Endothelial cell of umbilical vein (primary cell): ENCODE measurements around the gene COL7A1. TPM values are rescaled to one million over a fixed set of nuclear protein-coding genes. Genes with fewer than 3 reads are reported as not detected.

Experiments
- BruUV-seq: library from RNA; stranded (reverse); fragments of 400-500 nt; replicated peaks from 2 replicates; lab custom pipeline; 2021; lab: Mats Ljungman, UMichigan
- CTCF ChIA-PET: fragments of 300-600, 350-600 bp; sonication (Branson Sonifier 250); formaldehyde crosslinking; loops from one replicate; lab custom pipeline; 2021; ENCODE audit warnings: antibody characterized with exemption, inconsistent platforms; lab: Charles Lee
- POLR2A ChIA-PET: fragments of 300-600, 350-600 bp; sonication (Branson Sonifier 250); formaldehyde crosslinking; loops from one replicate; lab custom pipeline; 2021; ENCODE audit warnings: antibody characterized with exemption, inconsistent platforms; lab: Charles Lee
- DNase-seq: peaks from one replicate; pipeline ENCODE4 v3.0.0-alpha.2; 2011; ENCODE audit warnings: low read depth, low spot score
- FAIRE-seq: peaks from 2 replicates; lab custom pipeline; 2011; peaks lifted over from hg19 to GRCh38; lab: Jason Lieb, UNC
- H2AFZ ChIP-seq: 2 replicates; pipeline ENCODE4 v1.6.0; 2012; ENCODE audit warnings: low read depth, low read length, control low read depth, inconsistent platforms
- H3K27ac ChIP-seq: 2 replicates; pipeline ENCODE4 v1.5.1; 2011; ENCODE audit warnings: low read depth, mild to moderate bottlenecking, control low read depth, low read length, moderate library complexity; ENCODE audit not compliant: insufficient read depth
- H3K27me3 ChIP-seq, 2 experiments: 2 replicates each; pipeline versions ENCODE4 v1.6.0 to v1.6.1; 2011; ENCODE audit warnings: low read length in 2 of 2, mixed read lengths in 1 of 2; ENCODE audit not compliant: control insufficient read depth in 2 of 2, insufficient read depth in 2 of 2
- H3K36me3 ChIP-seq, 2 experiments: 2 replicates in 1 of 2; 3 replicates in 1 of 2; pipeline ENCODE4 v1.5.1; 2011; ENCODE audit warnings: low read length in 2 of 2, mild to moderate bottlenecking in 1 of 2, moderate library complexity in 1 of 2; ENCODE audit not compliant: control insufficient read depth in 2 of 2, insufficient read depth in 2 of 2; ENCODE audit errors: extremely low read depth in 1 of 2
- H3K4me1 ChIP-seq: 3 replicates; pipeline ENCODE4 v1.5.1; 2011; ENCODE audit warnings: mild to moderate bottlenecking, low read length; ENCODE audit not compliant: control insufficient read depth, insufficient read depth; ENCODE audit errors: extremely low read depth
- H3K4me2 ChIP-seq: 2 replicates; pipeline ENCODE4 v1.6.1; 2011; ENCODE audit warnings: low read length, control low read depth, mixed read lengths; ENCODE audit not compliant: insufficient read depth
- H3K4me3 ChIP-seq, 3 experiments: fragments of 200-600 bp in 1 of 3; sonication (generic), shearing (Covaris generic) in 1 of 3; replicated peaks in 1 of 3; 2 replicates each; pipeline ENCODE4 v1.5.1; 2011 to 2016; ENCODE audit warnings: control low read depth in 3 of 3, low read length in 3 of 3, mild to moderate bottlenecking in 2 of 3, inconsistent platforms in 1 of 3, low read depth in 1 of 3, moderate library complexity in 1 of 3; ENCODE audit not compliant: insufficient read depth in 1 of 3
- H3K79me2 ChIP-seq: 2 replicates; pipeline ENCODE4 v1.6.0; 2012; ENCODE audit warnings: low read length, inconsistent platforms; ENCODE audit not compliant: control insufficient read depth, insufficient read depth
- H3K9ac ChIP-seq: replicated peaks from 2 replicates; pipeline ENCODE3; 2011; ENCODE audit warnings: low read length, control low read depth; ENCODE audit not compliant: insufficient read depth; ENCODE audit errors: extremely low read depth
- H3K9me1 ChIP-seq: replicated peaks from 3 replicates; pipeline ENCODE4 v1.6.0; 2011; ENCODE audit warnings: mild to moderate bottlenecking, low read length; ENCODE audit not compliant: control insufficient read depth, insufficient read depth; ENCODE audit errors: extremely low read depth
- H3K9me3 ChIP-seq: replicated peaks from 2 replicates; pipeline ENCODE4 v1.5.1; 2012; ENCODE audit warnings: low read length, inconsistent platforms; ENCODE audit not compliant: control insufficient read depth, insufficient read depth
- H4K20me1 ChIP-seq: replicated peaks from 2 replicates; pipeline ENCODE3; 2011; ENCODE audit warnings: mild to moderate bottlenecking, low read length; ENCODE audit not compliant: control insufficient read depth, insufficient read depth; ENCODE audit errors: extremely low read depth
- EZH2 ChIP-seq: IDR thresholded peaks from 2 replicates; pipeline ENCODE4 v1.6.1; 2012; ENCODE audit warnings: borderline replicate concordance, low read depth, mild to moderate bottlenecking, moderate library complexity, low read length, inconsistent platforms; ENCODE audit not compliant: severe bottlenecking
- FOS ChIP-seq: IDR thresholded peaks from 2 replicates; pipeline ENCODE4 v1.6.1; 2011; ENCODE audit warnings: mild to moderate bottlenecking, low read length, moderate library complexity, borderline replicate concordance; ENCODE audit not compliant: insufficient read depth
- GATA2 ChIP-seq: IDR thresholded peaks from 2 replicates; pipeline ENCODE4 v1.7.0; 2011; ENCODE audit warnings: low read depth, mild to moderate bottlenecking, moderate library complexity, mixed read lengths, low read length; ENCODE audit not compliant: insufficient read length, insufficient read depth
- JUN ChIP-seq: IDR thresholded peaks from 2 replicates; pipeline ENCODE4 v1.6.1; 2011; ENCODE audit warnings: borderline replicate concordance, low read depth; ENCODE audit not compliant: insufficient read length, insufficient read depth
- MYC ChIP-seq: IDR thresholded peaks from one replicate; pipeline ENCODE4 v1.6.1; 2011; ENCODE audit warnings: mild to moderate bottlenecking, low read depth, low read length
- POLR2A ChIP-seq: IDR thresholded peaks from 2 replicates; pipeline ENCODE4 v1.6.1; 2012; ENCODE audit warnings: low read depth, mild to moderate bottlenecking, control low read depth, low read length
- POLR2AphosphoS5 ChIP-seq: IDR thresholded peaks from 2 replicates; pipeline ENCODE4 v1.6.1; 2012; ENCODE audit warnings: low read depth, mild to moderate bottlenecking, control low read depth, low read length, moderate library complexity; ENCODE audit not compliant: insufficient read depth
- dilution Hi-C: fragments of 300-500 bp; cut with MboI; formaldehyde crosslinking; loops from one replicate; pipeline ENCODE4 v1.15.0; 2019; ENCODE audit warnings: low sequenced_read_pairs; ENCODE audit not compliant: extremely low pct_ligation_motif_present
- intact Hi-C: fragments of 100-400 bp; cut with micrococcal nuclease; formaldehyde crosslinking; loops from one replicate; pipeline ENCODE4 v1.10.0; 2022
- polyA plus RNA-seq, 4 experiments: library from polyadenylated mRNA; depleted of rRNA in 3 of 4; stranded (reverse) in 3 of 4; unstranded in 1 of 4; fragments of >200 nt; gene quantifications; 2 replicates each; pipeline versions ENCODE4 v1.2.1 to v1.2.3, GENCODE V29; 2011 to 2012; ENCODE audit warnings: missing spikeins in 1 of 4
- total RNA-seq: library from RNA; stranded (reverse); gene quantifications from 2 replicates; pipeline ENCODE4 v1.2.3, GENCODE V29; 2021
- TF ChIP-seq, protein P1 (sequence below), 2 donors: IDR thresholded peaks; 1 replicate in 1 of 2; 2 replicates in 1 of 2; pipeline ENCODE4 v1.5.1; 2011; ENCODE audit warnings: low read length in 2 of 2, mild to moderate bottlenecking in 2 of 2, moderate library complexity in 2 of 2, control low read depth in 1 of 2, inconsistent platforms in 1 of 2, low read depth in 1 of 2; ENCODE audit not compliant: insufficient read depth in 1 of 2; ENCODE audit errors: extremely low read depth in 1 of 2
- TF ChIP-seq, protein P2 (sequence below): IDR thresholded peaks from 2 replicates; pipeline ENCODE4 v1.6.1; 2011; ENCODE audit not compliant: insufficient read depth, insufficient read length

The COL7A1 gene
- total and polyA plus RNA-seq, 2 donors (not counting 3 experiments of a cell fraction or from before 2014, with no cell fraction given): 0.55 to 1.9 TPM

DNA sequence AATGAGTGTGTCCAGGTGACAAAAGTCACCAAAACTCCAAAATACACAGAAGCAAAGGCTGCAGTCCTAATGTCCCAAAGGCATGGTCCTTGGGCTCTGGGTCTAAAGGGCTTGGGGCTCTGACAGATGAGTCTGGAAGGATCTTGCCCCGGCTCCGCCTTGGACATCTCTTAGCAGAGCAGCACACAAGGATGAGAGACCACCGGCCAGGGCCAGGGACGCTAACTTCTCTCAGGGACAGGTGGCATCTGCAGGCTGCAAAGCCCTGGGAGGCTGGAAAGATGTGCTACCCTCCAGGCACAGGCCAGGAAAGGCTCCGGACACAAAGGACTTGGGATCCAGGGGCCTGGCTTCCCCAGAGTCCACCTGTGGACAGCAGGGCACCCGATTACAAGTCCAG is 77.1 kb downstream of the COL7A1 start:
- H4K20me1 ChIP-seq: no peaks in the 10 kb centered on the region

DNA sequence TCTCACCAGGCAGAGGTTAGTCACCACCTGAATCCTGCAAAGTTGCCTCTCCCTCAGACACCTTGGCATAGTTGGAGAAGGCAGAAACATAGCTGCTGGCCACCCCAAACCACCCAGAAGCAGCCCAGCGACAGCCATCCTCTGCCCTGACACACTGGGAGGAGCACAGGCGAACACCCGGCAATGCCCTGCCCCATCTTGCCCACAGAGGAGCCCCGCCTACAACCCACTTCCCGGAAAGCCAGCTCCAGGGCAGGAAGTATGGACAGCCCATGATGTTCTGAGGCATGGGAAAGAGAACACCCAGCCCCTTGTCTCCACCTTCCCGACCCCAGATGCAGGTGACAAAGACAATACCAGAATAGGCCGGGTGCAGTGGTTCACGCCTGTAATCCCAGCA is 78.6 kb downstream of the COL7A1 start:
- intact Hi-C loops (no loop called here), dilution Hi-C loops (no loop called here)
- no TSS peak for BruUV-seq
- no peak overlapping the region for H3K9ac ChIP-seq
- no peaks in the 10 kb centered on the region for H3K9me3 ChIP-seq
- DNase-seq (no peak), FAIRE-seq (no peak)
- no peaks in the 10 kb centered on the region for H3K4me1 ChIP-seq
- ChIA-PET POLR2A (no interaction called here), CTCF (interaction anchor here (1.0 kb wide), 1 partner anchor 116 kb away, joined by 3 read pairs; no protein-coding TSS in a partner anchor)
- no peaks in the 10 kb centered on the region for H3K9me1 ChIP-seq
- TF ChIP-seq EZH2: no peak
- TF ChIP-seq, protein P1, sequence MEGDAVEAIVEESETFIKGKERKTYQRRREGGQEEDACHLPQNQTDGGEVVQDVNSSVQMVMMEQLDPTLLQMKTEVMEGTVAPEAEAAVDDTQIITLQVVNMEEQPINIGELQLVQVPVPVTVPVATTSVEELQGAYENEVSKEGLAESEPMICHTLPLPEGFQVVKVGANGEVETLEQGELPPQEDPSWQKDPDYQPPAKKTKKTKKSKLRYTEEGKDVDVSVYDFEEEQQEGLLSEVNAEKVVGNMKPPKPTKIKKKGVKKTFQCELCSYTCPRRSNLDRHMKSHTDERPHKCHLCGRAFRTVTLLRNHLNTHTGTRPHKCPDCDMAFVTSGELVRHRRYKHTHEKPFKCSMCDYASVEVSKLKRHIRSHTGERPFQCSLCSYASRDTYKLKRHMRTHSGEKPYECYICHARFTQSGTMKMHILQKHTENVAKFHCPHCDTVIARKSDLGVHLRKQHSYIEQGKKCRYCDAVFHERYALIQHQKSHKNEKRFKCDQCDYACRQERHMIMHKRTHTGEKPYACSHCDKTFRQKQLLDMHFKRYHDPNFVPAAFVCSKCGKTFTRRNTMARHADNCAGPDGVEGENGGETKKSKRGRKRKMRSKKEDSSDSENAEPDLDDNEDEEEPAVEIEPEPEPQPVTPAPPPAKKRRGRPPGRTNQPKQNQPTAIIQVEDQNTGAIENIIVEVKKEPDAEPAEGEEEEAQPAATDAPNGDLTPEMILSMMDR (IDR thresholded peaks at IDR 0.05; ENCODE audit: extremely low read depth in 1 of 2, insufficient read depth in 1 of 2, low read depth in 1 of 2, low read length in 2 of 2): no peak
- TF ChIP-seq JUN: no peak
- TF ChIP-seq POLR2A: no peak
- TF ChIP-seq POLR2AphosphoS5: no peak
- TF ChIP-seq GATA2: no peak
- TF ChIP-seq MYC: no peak
- TF ChIP-seq FOS: no peak
- TF ChIP-seq, protein P2, sequence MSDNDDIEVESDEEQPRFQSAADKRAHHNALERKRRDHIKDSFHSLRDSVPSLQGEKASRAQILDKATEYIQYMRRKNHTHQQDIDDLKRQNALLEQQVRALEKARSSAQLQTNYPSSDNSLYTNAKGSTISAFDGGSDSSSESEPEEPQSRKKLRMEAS: no peak
- H3K27me3 ChIP-seq: no peaks in the 10 kb centered on the region
- H3K4me3 ChIP-seq: no peak overlapping the region
- H3K36me3 ChIP-seq: no peaks in the 10 kb centered on the region
- H3K27ac ChIP-seq: no peak overlapping the region
- H3K79me2 ChIP-seq: no peaks in the 10 kb centered on the region
- no peak overlapping the region for H3K4me2 ChIP-seq
- H2AFZ ChIP-seq: no peak overlapping the region
- H4K20me1 ChIP-seq: no peaks in the 10 kb centered on the region

More for the DNA sequence above, 77.1 kb downstream of the COL7A1 start:
- ChIA-PET CTCF (no interaction called here), POLR2A (no interaction called here)
- H3K4me3 ChIP-seq: no peak overlapping the region
- H3K27ac ChIP-seq: no peak overlapping the region
- no peaks in the 10 kb centered on the region for H3K36me3 ChIP-seq
- no peak overlapping the region for H3K4me2 ChIP-seq
- H3K9me1 ChIP-seq: no peaks in the 10 kb centered on the region
- intact Hi-C loops: no loop called here
- no peak for TF ChIP-seq EZH2
- TF ChIP-seq JUN: no peak
- no peak for TF ChIP-seq POLR2AphosphoS5
- H3K79me2 ChIP-seq: no peaks in the 10 kb centered on the region
- no peaks in the 10 kb centered on the region for H3K9me3 ChIP-seq
- no peak overlapping the region for H3K9ac ChIP-seq
- dilution Hi-C loops: no loop called here
- no peaks in the 10 kb centered on the region for H3K4me1 ChIP-seq
- no peaks in the 10 kb centered on the region for H3K27me3 ChIP-seq
- H2AFZ ChIP-seq: no peak overlapping the region
- DNase-seq: no peak
- no peak for FAIRE-seq
- no TSS peak for BruUV-seq
